Peyer's patch (tissue), 4 donors: ENCODE data around the gene FKBP14. TPM values are rescaled to one million over a fixed set of nuclear protein-coding genes. Genes with fewer than 3 reads are reported as not detected.

Experiments
- DNase-seq, 3 donors: peaks; one replicate each; pipeline ENCODE4 v3.0.0-alpha.2; 2017 to 2019
- H3K27ac ChIP-seq, 4 donors: fragments of 200-600 bp; sonication (generic); one replicate each; pipeline ENCODE4 v1.5.1; 2016 to 2019
- H3K27me3 ChIP-seq, 2 donors: fragments of 200-600 bp; sonication (generic); one replicate each; pipeline ENCODE4 v1.5.1; 2019
- H3K36me3 ChIP-seq, 3 donors: fragments of 200-600 bp; sonication (generic); one replicate each; pipeline ENCODE4 v1.5.1; 2016 to 2019
- H3K4me1 ChIP-seq, 4 donors: fragments of 200-600 bp; sonication (generic); one replicate each; pipeline ENCODE4 v1.5.1; 2016 to 2019
- H3K4me3 ChIP-seq, 4 donors: fragments of 200-600 bp; sonication (generic); 1 replicate in 3 of 4; 2 replicates in 1 of 4; pipeline ENCODE4 v1.5.1; 2016 to 2019; ENCODE audit warnings: mild to moderate bottlenecking in 1 of 4
- H3K9me3 ChIP-seq, 4 donors: fragments of 200-600 bp; sonication (generic); one replicate each; pipeline ENCODE4 v1.5.1; 2016 to 2019; ENCODE audit warnings: mild to moderate bottlenecking in 1 of 4
- CTCF ChIP-seq, 6 experiments: fragments of 450-650 bp in 4 of 6; fragments of 200-600 bp in 2 of 6; sonication (generic) in 1 of 6; IDR thresholded peaks; one replicate each; pipeline ENCODE4 v1.5.1; 2017 to 2019; ENCODE audit warnings: antibody characterized with exemption in 6 of 6, mild to moderate bottlenecking in 3 of 6, moderate library complexity in 1 of 6
- POLR2A ChIP-seq, 2 donors: fragments of 450-650 bp; IDR thresholded peaks; one replicate each; pipeline ENCODE4 v1.5.1; 2017; ENCODE audit warnings: antibody characterized with exemption in 2 of 2, mild to moderate bottlenecking in 2 of 2, moderate library complexity in 2 of 2
- total RNA-seq, 4 donors: library from RNA; depleted of rRNA; stranded (reverse); fragments of >200 nt; gene quantifications; one replicate each; pipeline ENCODE4 v1.1.0, GENCODE V29; 2016

The FKBP14 gene
- total RNA-seq, result 1 to 10 TPM; 4.2 to 8.5 (median 6.3) TPM

GRCh38 chr7:30026229-30027064 is at the start of gene FKBP14:
Gene FKBP14 (minus strand): TSS chr7:30026702. CDS start chr7:30026508, 194 bp downstream.
- peak within 1 kb of the TSS; percentile 87 to 93 (median 91) for H3K27ac ChIP-seq
- peak; percentile 94 to 99 (median 95) for DNase-seq
- TF ChIP-seq CTCF (IDR thresholded peaks at IDR 0.05), result no peak
- no peak for TF ChIP-seq POLR2A (IDR thresholded peaks at IDR 0.05)
- H3K36me3 ChIP-seq, result no peaks in the 10 kb centered on the region
- H3K4me1 ChIP-seq, result peaks cover 0 to 41% (median 8%) of the 10 kb centered on the region in 4 donors
- H3K27me3 ChIP-seq, result no peaks in the 10 kb centered on the region
- H3K9me3 ChIP-seq, result no peaks in the 10 kb centered on the region
- peak within 1 kb of the TSS; percentile 82 to 96 (median 92) for H3K4me3 ChIP-seq

DNA sequence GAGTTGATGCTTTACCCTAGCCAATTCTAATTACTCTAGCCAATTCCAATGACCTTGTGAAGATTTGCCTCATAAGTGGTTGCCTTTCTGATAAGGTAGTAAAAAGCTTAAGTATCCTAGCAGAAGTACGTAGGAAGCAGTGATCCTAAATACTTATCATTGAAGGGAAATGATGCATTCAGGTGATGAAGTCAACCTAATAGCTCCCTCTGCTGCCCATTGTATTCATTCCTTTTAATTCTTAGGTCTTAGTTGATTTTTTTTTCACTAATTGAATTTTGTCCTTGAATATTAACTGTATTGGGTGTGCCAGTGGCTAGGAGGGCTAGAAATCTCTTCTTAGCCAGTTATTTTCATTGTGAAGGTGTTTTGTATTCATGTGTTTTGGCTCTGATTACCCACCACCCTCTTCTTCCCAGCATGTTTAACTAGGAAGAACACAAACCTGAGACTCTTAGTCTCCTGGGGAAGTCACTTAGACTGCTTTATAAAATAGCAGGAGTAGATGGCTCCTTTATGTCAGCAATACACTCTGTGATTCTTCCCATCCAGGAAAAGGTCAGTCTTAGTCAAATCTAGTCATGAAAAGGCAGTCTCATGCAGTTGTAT is 48.0 kb upstream of the FKBP14 start:
- peaks cover 0 to 12% (median 0%) of the 10 kb centered on the region in 3 donors for H3K36me3 ChIP-seq
- H3K9me3 ChIP-seq, result no peaks in the 10 kb centered on the region
- no peak overlapping the region for H3K27ac ChIP-seq
- no peaks in the 10 kb centered on the region for H3K4me1 ChIP-seq
- DNase-seq, result no peak
- H3K4me3 ChIP-seq, result no peak overlapping the region
- TF ChIP-seq POLR2A (IDR thresholded peaks at IDR 0.05) (no peak), CTCF (IDR thresholded peaks at IDR 0.05) (peak in 4 of 6 experiments; percentile 38 to 58 (median 48))
- H3K27me3 ChIP-seq, result no peaks in the 10 kb centered on the region

GRCh38 chr7:30072735-30073134 is 46.2 kb upstream of the FKBP14 start:
- TF ChIP-seq POLR2A (IDR thresholded peaks at IDR 0.05) (no peak), CTCF (IDR thresholded peaks at IDR 0.05) (no peak)
- H3K27me3 ChIP-seq, result no peaks in the 10 kb centered on the region
- no peak for DNase-seq
- H3K4me1 ChIP-seq, result no peaks in the 10 kb centered on the region
- peaks cover 0 to 2% (median 0%) of the 10 kb centered on the region in 3 donors for H3K36me3 ChIP-seq
- H3K4me3 ChIP-seq, result no peak overlapping the region
- H3K9me3 ChIP-seq, result no peaks in the 10 kb centered on the region
- H3K27ac ChIP-seq, result no peak overlapping the region

DNA sequence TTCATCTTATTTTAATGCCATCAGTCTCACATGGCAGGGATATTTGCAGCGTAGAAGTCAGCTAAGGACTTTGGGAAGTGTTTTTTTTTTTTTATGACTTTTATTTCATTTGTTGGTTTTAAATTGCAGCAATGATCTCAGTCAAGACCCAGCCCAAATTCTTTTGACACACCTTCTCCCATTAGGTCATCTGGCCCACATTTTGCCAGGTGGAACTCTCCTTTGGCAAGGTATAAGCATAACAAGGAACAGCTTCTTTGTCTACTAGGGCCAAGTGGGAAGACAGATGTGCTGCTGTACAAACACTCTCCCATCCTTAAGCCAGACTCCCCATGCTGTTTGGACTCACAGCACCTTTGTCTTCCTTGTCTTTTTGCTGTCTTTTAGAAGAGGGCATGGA is 43.5 kb upstream of the FKBP14 start:
- no peak for DNase-seq
- no peaks in the 10 kb centered on the region for H3K9me3 ChIP-seq
- no peak overlapping the region for H3K27ac ChIP-seq
- H3K4me1 ChIP-seq, result no peaks in the 10 kb centered on the region
- no peak overlapping the region for H3K4me3 ChIP-seq
- peaks cover 0 to 13% (median 0%) of the 10 kb centered on the region in 3 donors for H3K36me3 ChIP-seq
- TF ChIP-seq POLR2A (IDR thresholded peaks at IDR 0.05) (no peak), CTCF (IDR thresholded peaks at IDR 0.05) (no peak)
- no peaks in the 10 kb centered on the region for H3K27me3 ChIP-seq

DNA sequence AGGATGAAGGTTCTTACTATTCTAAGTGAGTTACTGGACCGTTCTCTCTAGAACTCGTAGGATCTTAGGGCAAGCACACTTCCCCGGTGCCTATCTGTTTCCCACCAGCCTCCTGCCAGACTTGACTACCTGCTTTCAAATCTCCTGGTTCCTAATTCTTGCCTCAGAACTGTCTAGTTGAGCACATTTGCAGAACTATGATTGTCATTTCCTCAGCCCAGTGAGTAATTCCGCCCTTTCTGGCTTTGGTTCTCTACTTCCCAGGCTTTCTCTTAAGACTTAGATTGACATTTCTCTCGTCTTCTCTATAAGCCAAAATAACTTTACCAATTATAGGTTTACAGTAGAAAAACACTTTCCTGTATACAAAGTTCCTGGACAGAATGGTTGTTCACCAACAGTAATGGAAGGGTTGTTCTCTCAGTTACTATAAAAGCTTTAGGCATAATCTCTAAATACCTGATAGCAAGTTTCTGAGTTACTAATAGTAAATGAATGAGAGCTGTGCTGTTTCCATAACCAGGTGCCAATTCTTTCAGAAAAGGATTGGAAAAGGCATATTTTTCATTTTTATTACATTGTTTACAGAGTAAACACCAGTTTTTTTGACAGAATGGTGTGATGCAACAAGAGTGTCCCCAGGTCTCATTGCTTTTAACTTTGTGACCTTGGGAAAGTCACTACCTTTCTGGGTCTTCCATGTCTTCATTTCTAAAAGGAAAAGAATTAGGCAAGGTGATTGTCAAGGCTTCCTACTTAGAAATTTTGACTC is 42.8 kb upstream of the FKBP14 start:
- no peak for DNase-seq
- TF ChIP-seq POLR2A (IDR thresholded peaks at IDR 0.05), result no peak
- no peak overlapping the region for H3K27ac ChIP-seq
- H3K4me3 ChIP-seq, result no peak overlapping the region
- H3K4me1 ChIP-seq, result no peaks in the 10 kb centered on the region
- H3K36me3 ChIP-seq, result peaks cover 0 to 14% (median 0%) of the 10 kb centered on the region in 3 donors
- no peaks in the 10 kb centered on the region for H3K27me3 ChIP-seq
- H3K9me3 ChIP-seq, result no peaks in the 10 kb centered on the region
